Panc1 (cell line): ENCODE data around the gene SLC30A3. TPM values are rescaled to one million over a fixed set of nuclear protein-coding genes. Genes with fewer than 3 reads are reported as not detected.

Source experiments
- ATAC-seq: fragments of 200-7000 bp; cut with Tn5 transposase; 2 replicates; pipeline ENCODE4 v1.9.1; 2020; ENCODE audit warnings: mild to moderate bottlenecking, moderate library complexity
- BruUV-seq: library from RNA; stranded (reverse); fragments of 400-500 nt; replicated peaks from 2 replicates; lab custom pipeline; 2021; lab: Mats Ljungman, UMichigan
- CTCF ChIA-PET: fragments of 300-600 bp; sonication (Branson Sonifier 250); formaldehyde crosslinking; loops from one replicate; lab custom pipeline; 2022; ENCODE audit warnings: antibody characterized with exemption; lab: Charles Lee
- POLR2A ChIA-PET: fragments of 300-600 bp; sonication (Branson Sonifier 250); formaldehyde crosslinking; loops from one replicate; lab custom pipeline; 2022; ENCODE audit warnings: antibody characterized with exemption; lab: Charles Lee
- DNase-seq: peaks from one replicate; pipeline ENCODE4 v3.0.0-alpha.2; 2010; ENCODE audit warnings: low read depth, low spot score
- H3K27ac ChIP-seq: 2 replicates; pipeline ENCODE4 v1.5.1; 2011; ENCODE audit warnings: mild to moderate bottlenecking, low read length, inconsistent platforms
- H3K27me3 ChIP-seq: fragments of 200-500 bp; sonication (Bioruptor generic); 2 replicates; pipeline ENCODE4 v1.6.0; 2014; ENCODE audit warnings: low read length, inconsistent platforms; ENCODE audit not compliant: control insufficient read depth, insufficient read depth
- H3K36me3 ChIP-seq: fragments of 200-500 bp; sonication (Bioruptor generic); 2 replicates; pipeline ENCODE4 v1.5.1; 2014; ENCODE audit warnings: inconsistent platforms, mild to moderate bottlenecking, low read length, moderate library complexity; ENCODE audit not compliant: control insufficient read depth, insufficient read depth
- H3K4me1 ChIP-seq: 2 replicates; pipeline ENCODE4 v1.5.1; 2011; ENCODE audit warnings: inconsistent platforms, mild to moderate bottlenecking, low read length, moderate library complexity; ENCODE audit not compliant: control insufficient read depth, insufficient read depth
- H3K4me3 ChIP-seq, 2 experiments: 2 replicates each; pipeline ENCODE4 v1.5.1; 2011 to 2012; ENCODE audit warnings: low read depth in 2 of 2, low read length in 2 of 2, mild to moderate bottlenecking in 2 of 2, inconsistent platforms in 1 of 2, moderate library complexity in 1 of 2
- H3K9me3 ChIP-seq: fragments of 200-500 bp; sonication (Bioruptor generic); 2 replicates; pipeline ENCODE4 v1.5.1; 2014; ENCODE audit warnings: low read depth, mild to moderate bottlenecking, inconsistent platforms, low read length, moderate library complexity; ENCODE audit not compliant: control insufficient read depth, insufficient read depth
- POLR2AphosphoS5 ChIP-seq: IDR thresholded peaks from 2 replicates; pipeline ENCODE4 v1.6.1; 2012; ENCODE audit warnings: mild to moderate bottlenecking, low read depth, low read length, moderate library complexity
- SIN3A ChIP-seq: IDR thresholded peaks from 2 replicates; pipeline ENCODE4 v1.6.1; 2012; ENCODE audit warnings: low read depth, mild to moderate bottlenecking, low read length, moderate library complexity, borderline replicate concordance; ENCODE audit not compliant: insufficient read depth
- TCF7L2 ChIP-seq: IDR thresholded peaks from 2 replicates; pipeline ENCODE4 v1.6.1; 2011; ENCODE audit warnings: mild to moderate bottlenecking, low read depth, low read length, inconsistent platforms
- in situ Hi-C: cut with HindIII; loops from 2 replicates; pipeline ENCODE4 v1.10.0; 2016; ENCODE audit warnings: low sequenced_read_pairs, low pct_unique_long_range_greater_than_20kb
- intact Hi-C: fragments of 100-400 bp; cut with micrococcal nuclease; formaldehyde crosslinking; loops from one replicate; pipeline ENCODE4 v1.10.0; 2022; ENCODE audit not compliant: unreplicated experiment
- total RNA-seq: library from RNA; stranded (reverse); gene quantifications from one replicate; pipeline ENCODE4 v1.2.1, GENCODE V29; 2021; ENCODE audit not compliant: unreplicated experiment
- TF ChIP-seq, protein P1 (sequence below), 2 experiments: IDR thresholded peaks; 2 replicates each; pipeline ENCODE4 v1.6.1; 2011 to 2012; ENCODE audit warnings: low read depth in 2 of 2, control low read depth in 1 of 2, low read length in 1 of 2, mild to moderate bottlenecking in 1 of 2, moderate library complexity in 1 of 2; ENCODE audit not compliant: insufficient read depth in 1 of 2
- TF ChIP-seq, protein P2 (sequence below): fragments of 450-650 bp; IDR thresholded peaks from 2 replicates; pipeline ENCODE4 v1.5.1; 2017; ENCODE audit warnings: mild to moderate bottlenecking

The SLC30A3 gene
- total RNA-seq, 1 experiment from 2014 or later, result 0.59 TPM

DNA sequence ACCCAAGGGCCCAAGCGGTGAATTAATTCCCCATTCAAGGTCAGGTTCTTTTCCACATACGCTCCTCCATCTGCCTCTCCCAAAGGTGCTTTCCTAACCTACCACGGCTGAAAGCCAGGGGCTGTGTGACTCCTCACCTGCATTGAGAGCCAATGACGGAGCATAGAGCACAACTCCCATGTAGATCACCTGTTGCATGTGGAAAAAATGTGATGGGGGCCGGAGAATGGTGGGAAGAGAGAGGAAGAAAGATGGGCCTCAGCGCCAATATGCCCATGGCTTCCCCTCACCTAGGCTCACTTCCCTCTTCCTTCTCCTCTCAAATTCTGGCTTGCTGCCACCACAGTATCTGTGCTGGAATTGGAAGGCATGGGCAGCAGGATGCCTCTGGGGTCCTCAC, 56.5 kb downstream of the SLC30A3 start:
- ChIA-PET POLR2A (no interaction called here), CTCF (no interaction called here)
- no peaks in the 10 kb centered on the region for H3K9me3 ChIP-seq
- DNase-seq (no peak), ATAC-seq (no peak)
- no peak for TF ChIP-seq SIN3A
- TF ChIP-seq, protein P1, sequence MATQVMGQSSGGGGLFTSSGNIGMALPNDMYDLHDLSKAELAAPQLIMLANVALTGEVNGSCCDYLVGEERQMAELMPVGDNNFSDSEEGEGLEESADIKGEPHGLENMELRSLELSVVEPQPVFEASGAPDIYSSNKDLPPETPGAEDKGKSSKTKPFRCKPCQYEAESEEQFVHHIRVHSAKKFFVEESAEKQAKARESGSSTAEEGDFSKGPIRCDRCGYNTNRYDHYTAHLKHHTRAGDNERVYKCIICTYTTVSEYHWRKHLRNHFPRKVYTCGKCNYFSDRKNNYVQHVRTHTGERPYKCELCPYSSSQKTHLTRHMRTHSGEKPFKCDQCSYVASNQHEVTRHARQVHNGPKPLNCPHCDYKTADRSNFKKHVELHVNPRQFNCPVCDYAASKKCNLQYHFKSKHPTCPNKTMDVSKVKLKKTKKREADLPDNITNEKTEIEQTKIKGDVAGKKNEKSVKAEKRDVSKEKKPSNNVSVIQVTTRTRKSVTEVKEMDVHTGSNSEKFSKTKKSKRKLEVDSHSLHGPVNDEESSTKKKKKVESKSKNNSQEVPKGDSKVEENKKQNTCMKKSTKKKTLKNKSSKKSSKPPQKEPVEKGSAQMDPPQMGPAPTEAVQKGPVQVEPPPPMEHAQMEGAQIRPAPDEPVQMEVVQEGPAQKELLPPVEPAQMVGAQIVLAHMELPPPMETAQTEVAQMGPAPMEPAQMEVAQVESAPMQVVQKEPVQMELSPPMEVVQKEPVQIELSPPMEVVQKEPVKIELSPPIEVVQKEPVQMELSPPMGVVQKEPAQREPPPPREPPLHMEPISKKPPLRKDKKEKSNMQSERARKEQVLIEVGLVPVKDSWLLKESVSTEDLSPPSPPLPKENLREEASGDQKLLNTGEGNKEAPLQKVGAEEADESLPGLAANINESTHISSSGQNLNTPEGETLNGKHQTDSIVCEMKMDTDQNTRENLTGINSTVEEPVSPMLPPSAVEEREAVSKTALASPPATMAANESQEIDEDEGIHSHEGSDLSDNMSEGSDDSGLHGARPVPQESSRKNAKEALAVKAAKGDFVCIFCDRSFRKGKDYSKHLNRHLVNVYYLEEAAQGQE (IDR thresholded peaks at IDR 0.05; ENCODE audit: insufficient read depth in 1 of 2, low read depth in 2 of 2, low read length in 1 of 2), result no peak
- peaks cover 5% of the 10 kb centered on the region for H3K36me3 ChIP-seq
- intact Hi-C loops (no loop called here), in situ Hi-C loops (no loop called here)
- no peak overlapping the region for H3K27ac ChIP-seq
- H3K4me1 ChIP-seq, result no peaks in the 10 kb centered on the region
- H3K4me3 ChIP-seq, result no peak overlapping the region
- no TSS peak for BruUV-seq
- no peaks in the 10 kb centered on the region for H3K27me3 ChIP-seq

DNA sequence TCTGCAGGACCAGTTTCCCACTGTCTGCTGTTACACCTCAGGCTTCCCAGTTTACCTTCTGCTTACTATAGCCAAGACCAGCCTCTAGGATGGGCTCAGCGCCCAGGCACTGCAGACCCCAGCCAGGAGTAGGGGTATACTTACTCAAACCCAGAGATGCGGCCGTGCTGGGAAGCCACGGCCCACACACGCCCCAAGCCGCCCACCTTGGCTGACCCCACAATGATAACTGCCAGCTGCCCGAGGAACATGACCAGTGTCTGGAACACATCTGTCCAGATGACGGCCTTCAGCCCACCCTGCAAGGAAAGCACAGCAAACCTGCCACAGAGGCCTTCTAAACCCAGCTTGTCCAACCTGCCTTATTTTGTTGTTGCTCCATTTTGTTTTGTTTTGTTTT, 57.6 kb downstream of the SLC30A3 start:
- ChIA-PET CTCF (no interaction called here), POLR2A (no interaction called here)
- in situ Hi-C loops, result no loop called here
- no peak for DNase-seq
- BruUV-seq, result no TSS peak
- no peak overlapping the region for H3K27ac ChIP-seq
- ATAC-seq, result no peak
- intact Hi-C loops, result no loop called here
- TF ChIP-seq POLR2AphosphoS5, result no peak
- TF ChIP-seq, protein P2, sequence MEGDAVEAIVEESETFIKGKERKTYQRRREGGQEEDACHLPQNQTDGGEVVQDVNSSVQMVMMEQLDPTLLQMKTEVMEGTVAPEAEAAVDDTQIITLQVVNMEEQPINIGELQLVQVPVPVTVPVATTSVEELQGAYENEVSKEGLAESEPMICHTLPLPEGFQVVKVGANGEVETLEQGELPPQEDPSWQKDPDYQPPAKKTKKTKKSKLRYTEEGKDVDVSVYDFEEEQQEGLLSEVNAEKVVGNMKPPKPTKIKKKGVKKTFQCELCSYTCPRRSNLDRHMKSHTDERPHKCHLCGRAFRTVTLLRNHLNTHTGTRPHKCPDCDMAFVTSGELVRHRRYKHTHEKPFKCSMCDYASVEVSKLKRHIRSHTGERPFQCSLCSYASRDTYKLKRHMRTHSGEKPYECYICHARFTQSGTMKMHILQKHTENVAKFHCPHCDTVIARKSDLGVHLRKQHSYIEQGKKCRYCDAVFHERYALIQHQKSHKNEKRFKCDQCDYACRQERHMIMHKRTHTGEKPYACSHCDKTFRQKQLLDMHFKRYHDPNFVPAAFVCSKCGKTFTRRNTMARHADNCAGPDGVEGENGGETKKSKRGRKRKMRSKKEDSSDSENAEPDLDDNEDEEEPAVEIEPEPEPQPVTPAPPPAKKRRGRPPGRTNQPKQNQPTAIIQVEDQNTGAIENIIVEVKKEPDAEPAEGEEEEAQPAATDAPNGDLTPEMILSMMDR, result no peak
- no peak for TF ChIP-seq TCF7L2
- TF ChIP-seq, protein P1 (IDR thresholded peaks at IDR 0.05; ENCODE audit: insufficient read depth in 1 of 2, low read depth in 2 of 2, low read length in 1 of 2), result no peak
- no peak for TF ChIP-seq SIN3A
- H3K4me1 ChIP-seq, result no peaks in the 10 kb centered on the region
- no peaks in the 10 kb centered on the region for H3K27me3 ChIP-seq
- H3K36me3 ChIP-seq, result peaks cover 5% of the 10 kb centered on the region
- H3K9me3 ChIP-seq, result no peaks in the 10 kb centered on the region
- H3K4me3 ChIP-seq, result no peak overlapping the region
